HG03571 (cell line): ENCODE results near the gene PTCHD1.

Source experiments
- ATAC-seq: cut with Tn5 transposase; IDR thresholded peaks from one replicate; pipeline ENCODE4 v1.9.1; 2021; ENCODE audit not compliant: unreplicated experiment

PTCHD1 gene

DNA sequence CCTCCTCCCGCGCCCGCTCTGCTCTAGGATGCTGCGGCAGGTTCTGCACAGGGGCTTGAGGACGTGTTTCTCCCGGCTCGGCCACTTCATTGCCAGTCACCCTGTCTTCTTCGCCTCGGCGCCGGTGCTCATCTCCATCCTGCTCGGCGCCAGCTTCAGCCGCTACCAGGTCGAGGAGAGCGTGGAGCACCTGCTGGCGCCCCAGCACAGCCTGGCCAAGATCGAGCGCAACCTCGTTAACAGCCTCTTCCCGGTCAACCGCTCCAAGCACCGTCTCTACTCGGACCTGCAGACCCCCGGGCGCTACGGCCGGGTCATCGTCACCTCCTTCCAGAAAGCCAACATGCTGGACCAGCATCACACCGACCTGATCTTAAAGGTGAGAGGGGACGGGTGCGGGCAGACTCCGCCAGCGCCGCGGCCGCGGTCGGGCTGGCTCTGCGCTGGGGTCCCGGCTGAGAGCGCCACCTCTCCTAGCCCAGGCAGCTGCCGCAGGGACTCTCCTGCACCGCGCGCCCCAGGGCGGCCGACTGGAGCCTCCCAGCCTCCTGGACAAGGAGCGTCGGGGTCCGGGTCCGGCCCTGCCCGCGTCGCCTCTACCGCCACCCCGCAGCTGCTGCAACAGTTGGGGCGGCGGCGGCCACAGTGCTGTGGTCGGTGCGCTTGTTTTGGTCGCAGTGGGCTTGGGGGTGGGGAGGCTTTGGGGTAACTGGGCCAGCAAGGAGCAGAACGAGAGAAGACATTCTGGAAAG, at the start of gene PTCHD1:
Gene PTCHD1, plus strand, starts transcription at position 2 of the 752 bp plus-strand sequence. Its CDS starts 27 bp downstream, at position 29.
- ATAC-seq, result no peak

DNA sequence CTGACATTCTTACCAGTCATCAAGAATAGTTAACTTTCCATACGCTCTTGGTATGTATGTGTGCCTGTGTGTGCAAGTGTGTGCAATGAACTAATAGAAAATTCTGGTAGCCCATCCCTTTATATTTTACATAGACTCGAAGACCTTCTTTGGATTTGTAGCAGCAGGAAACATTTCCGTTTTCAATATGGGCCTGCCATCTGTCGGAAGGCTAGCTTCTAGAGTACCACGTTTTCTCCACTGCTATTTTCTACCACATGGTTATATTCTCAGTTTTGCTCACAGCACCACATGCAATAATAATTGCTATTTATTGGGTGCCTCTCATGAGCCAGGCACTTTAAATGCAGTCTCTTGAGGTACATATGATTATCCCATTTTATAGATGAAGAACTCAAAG, 47.9 kb upstream of the PTCHD1 start:
- ATAC-seq, result no peak

DNA sequence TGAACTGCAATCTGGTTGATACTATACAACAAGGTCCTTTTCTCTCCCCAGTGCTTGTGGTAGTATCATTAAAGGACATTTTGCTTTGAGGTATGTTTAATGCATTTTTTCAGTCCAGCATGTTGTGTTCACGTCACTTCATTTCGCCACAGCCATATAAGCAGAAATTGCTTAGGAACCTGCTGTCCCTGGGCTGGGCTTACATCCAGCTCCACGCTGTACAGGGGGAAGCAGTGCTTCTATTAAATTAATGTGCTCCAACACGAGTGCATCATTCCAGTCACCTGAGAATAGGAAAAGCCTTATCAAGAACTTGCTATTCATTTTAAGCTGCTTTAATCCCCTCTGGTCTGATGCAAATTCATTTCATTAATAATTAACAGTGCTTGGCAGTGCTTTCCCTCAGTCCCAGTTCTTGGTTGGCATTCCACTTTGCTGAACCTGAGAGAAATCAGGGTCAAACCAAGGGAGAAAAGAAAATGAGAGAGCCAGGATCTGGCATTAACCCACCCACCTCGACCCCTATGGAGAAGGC, 47.4 kb upstream of the PTCHD1 start:
- no peak for ATAC-seq

DNA sequence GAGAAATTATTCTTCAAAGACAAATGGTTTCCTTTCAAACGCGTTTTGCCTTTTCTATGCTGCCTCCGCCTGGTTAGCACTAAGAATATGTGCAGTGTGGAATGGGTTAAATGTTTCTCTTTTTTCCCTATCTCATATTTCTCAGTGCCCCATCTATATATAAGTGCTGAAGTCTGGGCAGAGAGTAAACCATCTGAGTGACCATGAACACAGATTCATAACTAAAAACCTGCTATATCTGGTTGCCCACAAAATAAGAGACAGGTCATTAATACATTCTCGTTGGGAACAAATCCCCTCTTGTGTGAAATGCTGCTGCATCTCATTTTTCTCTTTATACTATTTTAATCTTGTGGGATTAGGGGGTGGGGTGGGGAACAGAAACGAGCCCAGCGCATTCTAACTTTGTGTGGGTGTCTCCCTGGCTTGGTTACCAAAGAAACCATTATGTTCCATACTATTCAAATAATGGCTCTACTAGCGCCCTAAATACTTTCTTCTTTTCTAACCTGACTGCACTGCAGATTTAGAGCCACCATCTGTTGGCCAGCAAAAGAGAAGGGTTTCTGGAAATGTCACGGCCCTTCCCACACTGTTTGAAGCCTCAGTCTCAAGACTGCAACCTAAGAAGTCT, 42.2 kb upstream of the PTCHD1 start:
- no peak for ATAC-seq

DNA sequence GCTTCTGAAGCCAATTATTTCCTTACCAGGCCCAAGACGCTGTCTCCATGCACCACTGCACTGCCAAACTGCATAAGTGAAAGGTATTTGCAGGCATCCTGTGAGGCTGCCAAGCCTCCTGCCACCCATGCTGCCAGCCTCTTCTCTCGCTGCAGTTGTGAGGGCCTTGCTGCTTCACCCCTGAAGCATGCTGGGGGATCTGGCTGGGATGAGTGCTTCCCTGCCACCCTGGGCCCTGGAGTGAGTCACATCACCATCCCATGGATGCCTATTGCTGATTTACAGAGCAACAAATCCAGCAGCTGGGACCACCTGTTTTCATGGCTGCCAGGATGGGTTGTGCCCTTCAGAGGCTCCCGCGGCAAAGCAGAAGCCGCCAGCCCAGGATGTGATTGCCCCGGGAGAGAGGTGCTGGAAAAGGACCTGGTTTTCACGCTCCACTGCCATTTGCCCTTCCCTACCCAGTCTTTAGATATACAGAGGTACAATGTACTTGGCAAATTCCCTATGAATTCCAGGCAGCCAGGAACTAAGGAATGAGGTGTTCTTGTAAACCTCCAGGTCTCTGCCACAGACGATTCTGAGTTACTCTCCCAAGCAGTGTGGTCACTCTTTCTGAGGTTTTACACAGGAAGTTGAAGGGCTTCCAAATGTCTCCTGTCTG, 41.5 kb upstream of the PTCHD1 start:
- no peak for ATAC-seq

DNA sequence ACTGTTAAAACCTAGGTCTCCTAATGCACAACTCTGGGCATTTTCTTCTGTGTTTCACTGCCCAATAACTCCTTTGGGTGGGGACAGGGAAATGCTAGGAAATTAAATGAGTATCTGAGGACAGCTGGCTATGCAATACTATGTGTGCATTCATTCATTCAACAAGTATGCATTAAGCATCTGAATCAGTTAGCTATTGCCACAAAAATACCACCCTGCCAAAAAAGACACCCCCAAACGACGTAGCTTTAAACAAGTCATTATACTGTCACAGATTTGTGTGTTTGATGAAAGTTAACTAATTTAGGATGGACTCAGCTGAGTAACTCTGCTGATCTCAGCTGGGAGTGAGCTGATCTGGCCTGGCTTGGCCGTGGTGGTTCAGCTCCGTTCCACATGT, 29.8 kb upstream of the PTCHD1 start:
- ATAC-seq, result no peak

DNA sequence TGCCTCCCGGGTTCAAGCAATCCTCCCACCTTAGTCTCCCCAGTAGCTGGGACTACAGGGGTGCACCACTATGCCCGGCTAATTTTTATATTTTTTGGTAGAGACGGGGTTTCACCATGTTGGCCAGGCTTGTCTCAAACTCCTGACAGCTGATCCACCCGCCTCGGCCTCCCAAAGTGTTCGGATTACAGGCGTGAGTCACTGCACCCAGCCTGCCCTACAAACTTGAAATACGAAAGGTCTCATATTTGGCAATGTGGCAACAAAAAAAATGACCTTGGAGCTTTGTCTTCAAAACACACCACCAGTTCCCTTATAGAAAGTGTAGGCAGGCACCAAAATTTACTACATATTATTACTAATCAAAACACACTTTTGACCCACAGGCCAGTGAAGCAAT, 22.9 kb upstream of the PTCHD1 start:
- no peak for ATAC-seq

DNA sequence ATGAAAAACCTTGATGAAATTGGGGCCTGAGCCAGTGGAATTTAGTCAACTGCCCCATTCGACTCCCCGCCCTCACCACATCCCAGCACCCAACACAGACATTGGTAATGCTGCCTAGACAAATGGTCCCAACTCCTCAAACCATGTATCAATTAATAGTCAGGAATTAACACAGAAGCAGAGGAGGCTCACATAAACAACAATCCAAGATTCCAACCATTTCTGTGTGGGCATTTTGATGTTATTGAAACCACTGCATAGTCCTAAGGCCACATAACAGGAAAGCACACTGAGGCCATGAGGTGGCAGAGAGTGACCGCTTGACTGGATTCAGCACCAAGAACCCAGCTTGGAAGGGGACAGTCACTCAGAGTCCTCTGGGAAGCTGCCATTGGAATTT, 22.5 kb upstream of the PTCHD1 start:
- no peak for ATAC-seq

DNA sequence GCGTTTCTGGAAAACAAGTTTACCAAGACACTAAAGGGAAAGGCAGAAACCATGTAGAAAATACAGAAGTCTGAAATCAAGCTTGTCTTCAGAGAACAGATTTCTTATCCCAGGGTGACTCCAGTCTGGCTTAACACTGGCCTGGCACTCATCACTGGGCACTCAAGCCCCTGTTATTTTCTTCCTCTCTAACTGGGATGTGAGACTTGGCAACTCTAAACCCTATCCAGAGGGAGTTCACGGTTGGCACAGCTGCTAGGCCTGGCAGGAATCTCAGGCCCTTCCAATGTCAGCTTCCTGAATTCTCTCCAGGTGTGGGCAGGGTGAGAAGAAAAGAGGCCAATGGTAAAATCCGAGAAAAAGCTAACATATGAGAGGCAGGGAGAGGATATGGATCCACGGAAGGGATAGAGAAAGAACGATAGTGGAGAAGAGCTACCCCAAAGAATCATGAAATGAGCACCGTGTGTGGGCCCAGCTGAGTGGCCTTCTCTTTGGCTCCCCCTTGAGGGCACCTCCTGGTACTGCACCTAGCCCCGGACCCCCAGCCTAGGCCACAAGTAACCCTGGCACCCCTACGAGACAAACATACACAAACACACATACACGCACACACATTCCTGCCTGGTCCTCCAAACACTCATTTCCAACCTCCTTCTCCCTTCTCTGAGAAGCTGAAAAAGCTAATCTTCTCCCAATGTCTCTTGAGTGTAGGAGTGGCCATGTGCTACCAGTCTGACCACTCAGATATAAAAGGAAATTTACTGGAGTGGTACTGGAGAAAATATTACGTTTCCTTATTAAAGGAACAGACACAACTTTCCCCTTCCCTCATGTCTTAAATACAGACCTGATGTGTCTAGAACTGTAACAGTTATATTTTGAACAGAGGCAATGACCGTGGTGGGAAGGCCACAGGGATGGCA, 16.6 kb upstream of the PTCHD1 start:
- no peak for ATAC-seq

DNA sequence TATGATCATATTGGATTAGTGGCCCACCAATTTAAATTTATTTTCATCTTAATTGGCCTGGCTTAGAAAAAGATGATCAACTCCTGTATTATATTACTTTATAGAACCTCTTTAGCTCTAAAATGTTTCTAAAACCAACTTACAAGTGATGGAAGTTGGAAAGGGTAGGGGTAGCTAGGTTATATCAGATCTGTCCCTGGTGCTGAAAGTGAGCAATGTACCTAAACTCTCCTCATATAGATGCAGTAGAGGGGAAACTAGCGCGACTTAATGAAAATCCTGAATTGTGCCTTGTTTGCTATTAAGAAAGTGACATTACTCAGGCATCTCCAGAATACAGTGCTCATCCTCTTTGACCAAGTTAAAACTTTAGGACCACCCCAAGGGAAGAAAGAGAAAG, 7.5 kb upstream of the PTCHD1 start:
- ATAC-seq, result no peak

DNA sequence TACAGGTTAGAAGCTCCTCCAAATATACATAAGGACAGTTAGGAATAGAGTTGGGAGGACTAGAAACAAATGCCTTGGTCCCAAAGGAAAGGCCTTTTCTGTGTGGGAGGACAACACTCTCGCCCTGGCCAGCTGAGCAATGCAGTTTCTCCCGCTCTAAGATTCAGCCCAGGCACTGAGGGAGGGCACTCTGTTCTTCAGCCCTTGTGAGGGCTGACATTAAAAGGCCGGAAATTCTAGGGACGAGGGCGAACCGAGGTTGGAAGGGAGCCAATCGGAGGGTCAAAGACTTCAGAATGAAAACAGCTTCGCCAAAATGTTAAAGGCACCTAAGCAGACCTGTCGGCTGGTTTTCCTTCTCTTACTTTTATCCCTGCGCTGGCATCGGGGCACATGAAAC, 2.9 kb upstream of the PTCHD1 start:
- no peak for ATAC-seq

DNA sequence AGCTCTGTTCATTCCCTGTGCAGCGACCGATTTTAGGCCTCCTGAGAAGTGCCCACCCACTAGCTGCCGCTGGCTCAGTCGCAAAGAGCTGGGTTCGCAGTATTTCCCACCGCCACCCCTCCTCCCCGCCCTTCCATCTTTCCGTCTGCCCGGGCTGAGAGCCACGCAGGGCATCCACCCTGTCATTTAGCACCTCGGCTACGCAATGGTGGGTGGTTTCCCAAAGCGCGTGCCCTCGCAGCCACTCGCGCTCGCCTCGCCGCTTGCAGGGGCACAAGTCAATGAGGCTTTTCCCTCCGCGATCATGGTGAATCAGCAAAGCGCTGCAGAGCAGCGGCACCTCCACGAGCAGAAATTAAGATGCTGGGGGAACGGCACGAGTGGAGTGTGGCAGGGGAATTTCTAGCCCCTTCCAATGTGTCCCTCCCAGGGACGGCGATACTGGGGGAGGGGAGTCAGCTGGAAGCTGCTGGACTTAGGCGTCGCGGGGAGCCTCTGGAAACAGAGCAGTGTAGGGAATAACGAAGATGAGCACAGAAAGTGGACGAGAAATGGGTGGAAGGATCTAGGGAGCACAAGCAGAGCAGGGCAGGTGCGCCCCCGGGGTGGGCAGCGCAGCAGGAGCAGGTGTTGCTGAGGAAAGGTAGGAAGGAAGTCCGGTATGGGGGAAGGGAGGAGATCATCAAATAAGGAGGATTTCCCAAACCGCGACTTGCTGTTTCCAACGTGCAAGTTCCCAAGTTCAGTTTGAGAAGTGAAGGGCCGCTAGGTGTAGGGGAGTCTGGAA, 2.4 kb upstream of the PTCHD1 start:
- no peak for ATAC-seq

DNA sequence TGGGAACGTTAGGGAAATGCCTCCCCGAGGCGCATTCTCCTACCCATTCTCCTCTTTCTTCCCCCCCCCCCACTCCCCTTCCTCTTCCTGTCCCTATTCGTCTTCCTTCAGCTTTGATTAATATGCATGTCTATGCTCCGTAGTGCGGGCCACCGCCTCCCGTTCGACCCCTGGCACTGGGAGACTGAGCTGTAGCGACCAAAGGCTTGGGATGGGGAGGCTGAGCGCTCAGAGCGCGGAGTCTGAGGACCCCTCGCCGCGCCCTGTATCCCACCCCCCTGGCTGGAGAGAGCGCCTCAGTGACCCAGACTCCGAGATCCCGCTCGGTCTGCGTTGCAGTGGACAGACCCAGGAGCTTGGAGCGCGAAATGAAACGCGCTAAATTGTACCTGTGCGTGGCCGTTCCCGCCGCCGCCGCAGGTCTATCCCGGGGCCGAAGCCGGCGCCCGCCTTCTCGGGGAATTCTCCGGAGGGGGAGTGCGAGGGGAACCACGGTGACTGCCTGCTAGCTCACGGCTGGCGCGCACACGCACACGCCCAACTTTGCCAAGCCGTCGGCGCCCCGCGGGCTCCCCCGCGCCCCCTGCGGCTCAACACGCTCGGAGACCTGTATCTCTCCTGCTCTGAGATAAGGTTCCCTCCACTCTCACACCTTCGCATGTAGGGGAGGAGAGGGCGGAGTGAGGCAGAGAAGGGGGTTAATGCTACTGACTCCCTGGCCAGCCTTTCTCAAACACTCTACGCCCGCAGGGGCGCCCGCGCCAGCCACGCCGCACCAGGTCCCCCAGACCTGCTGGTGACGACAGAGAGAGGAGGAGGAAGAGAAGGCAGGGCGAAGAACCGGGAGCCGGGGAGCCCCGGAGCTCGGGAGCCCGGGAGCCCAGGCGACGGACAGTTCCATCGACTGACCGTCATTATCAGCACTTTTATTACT, 1.5 kb upstream of the PTCHD1 start:
- ATAC-seq, result no peak

DNA sequence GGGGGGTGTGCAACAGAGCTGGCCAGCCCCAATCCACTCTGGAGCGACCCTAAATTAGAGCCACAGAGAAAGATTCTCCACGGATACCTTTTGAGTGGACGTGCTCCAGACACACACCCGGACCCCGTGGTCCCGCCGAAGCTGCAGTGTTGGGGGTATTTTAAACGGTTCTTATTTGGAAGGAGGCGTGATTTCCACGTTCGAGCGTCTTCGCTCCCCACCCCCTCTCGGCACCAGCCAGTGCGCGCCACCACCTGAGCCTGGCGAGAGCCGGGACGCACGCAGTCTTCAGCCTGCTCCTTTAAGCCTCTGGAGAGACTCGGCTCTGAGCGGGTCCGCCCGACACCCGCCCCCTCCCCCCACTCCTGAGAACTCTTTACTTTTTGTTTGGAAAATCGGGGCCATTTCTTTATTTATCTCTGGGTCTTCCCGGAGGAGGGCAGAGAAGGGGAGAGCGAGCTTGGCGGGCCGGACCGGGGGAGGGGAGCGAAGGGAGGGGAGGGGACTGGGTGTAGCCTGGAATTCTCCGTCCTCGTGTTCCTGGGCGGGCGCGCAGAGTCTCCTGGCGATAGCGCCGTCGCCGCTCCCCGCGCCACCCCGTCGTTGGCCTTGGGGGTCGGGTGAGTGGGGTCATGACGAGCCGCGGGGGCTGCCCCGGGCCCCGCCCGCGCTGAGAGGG, 668 bp upstream of the PTCHD1 start:
- ATAC-seq, result no peak

DNA sequence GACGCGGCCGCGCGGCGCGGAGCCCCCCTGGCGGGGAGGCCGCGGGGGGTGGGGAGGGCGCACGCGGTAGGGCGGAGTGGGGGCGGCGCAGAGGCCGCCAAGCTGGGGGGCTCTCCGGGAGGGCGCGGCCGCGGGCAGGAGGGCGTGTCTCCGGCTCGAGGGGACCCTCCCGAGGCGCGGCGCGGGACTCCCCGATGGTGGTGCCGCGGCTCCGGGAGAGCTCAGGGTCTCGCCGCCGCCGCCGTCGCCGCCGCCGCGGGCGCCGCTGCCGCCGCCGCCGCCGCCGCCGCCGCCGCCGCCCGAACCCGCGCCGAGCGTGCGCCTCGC, 165 bp upstream of the PTCHD1 start:
- no peak for ATAC-seq

DNA sequence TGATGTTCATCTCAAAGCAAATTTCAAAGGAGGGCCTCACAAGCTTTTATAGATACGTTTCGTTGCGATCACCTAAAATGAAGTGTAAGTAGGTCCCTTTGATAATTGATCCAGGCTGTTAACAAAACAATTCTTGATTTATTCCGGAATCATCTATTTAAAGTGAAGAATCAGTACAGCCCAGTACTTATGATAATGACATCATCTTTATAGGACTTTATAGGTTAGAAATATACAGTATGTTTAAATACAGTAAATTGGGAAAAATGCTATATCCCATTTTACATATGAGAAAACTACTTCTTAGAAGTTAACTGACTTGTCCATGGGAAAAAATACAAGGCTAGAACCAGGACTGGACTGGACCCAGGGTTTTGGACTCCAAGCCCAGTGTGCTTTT, 3.7 kb downstream of the PTCHD1 start:
- no peak for ATAC-seq

DNA sequence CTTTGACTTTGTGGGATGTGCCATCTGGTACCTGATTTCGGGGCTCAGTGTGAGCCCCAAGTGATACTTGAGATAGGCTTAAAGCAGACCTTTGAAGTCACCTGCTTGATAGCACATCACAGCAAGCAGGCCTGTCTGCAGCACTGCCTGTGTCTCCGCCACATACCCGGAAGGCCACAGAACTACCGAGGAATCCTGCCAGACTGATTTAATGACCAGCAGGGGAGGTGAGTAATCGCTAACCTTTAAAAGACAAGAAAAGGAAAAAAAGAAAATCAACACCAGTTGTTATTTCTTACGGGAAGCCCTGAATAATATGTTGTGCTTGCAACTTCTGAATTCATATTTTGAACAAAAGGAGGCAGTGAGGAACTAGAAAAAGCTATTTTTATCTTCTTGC, 6.8 kb downstream of the PTCHD1 start:
- ATAC-seq, result no peak

DNA sequence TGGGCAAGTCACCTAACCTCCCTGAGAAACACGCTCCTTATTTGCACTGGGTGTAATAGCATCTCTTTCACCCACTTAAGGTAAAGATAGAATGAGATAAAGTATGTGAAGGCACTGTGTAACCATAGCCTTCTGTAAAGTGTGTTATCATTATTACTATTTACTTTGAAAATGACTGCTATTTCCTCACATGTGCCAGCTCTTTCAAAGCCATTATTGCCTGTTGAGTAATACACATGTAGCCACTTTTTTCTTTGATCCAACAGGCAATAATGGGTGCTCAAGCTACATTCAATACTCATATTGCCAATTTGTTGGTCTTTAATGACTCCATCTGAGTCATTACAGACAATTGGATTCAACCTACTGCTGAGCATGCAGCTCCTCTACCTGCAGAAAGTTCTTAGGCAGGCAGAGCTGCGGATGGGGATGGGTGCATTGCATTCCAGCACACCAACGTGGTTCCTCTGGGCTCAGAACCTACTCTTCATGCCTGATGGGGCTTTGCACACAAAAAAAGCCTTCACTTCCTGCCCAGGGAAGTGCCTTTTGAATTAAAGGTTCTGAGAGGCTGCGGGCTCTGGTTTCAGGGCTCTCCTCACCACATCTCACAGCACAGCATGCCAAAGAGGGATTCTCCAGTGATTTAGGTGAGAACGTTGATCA, 9.7 kb downstream of the PTCHD1 start:
- ATAC-seq, result no peak
